ENCODE results near the gene USP49.

Gene USP49

GRCh38 chr6:41744236-41744787, 150.9 kb downstream of the USP49 start:
- H3K9me3 Mint-ChIP-seq: no peaks in the 10 kb centered on the region
- no peaks in the 10 kb centered on the region for H3K36me3 Mint-ChIP-seq
- DNase-seq: no peak
- peaks cover 0 to 2% of the 10 kb centered on the region in 2 donors for H3K4me1 Mint-ChIP-seq
- H3K4me3 Mint-ChIP-seq: no peak overlapping the region
- H3K27ac Mint-ChIP-seq: no peak overlapping the region
- H3K27me3 Mint-ChIP-seq: no peaks in the 10 kb centered on the region
- no peak for ATAC-seq (replicated peaks)

DNA sequence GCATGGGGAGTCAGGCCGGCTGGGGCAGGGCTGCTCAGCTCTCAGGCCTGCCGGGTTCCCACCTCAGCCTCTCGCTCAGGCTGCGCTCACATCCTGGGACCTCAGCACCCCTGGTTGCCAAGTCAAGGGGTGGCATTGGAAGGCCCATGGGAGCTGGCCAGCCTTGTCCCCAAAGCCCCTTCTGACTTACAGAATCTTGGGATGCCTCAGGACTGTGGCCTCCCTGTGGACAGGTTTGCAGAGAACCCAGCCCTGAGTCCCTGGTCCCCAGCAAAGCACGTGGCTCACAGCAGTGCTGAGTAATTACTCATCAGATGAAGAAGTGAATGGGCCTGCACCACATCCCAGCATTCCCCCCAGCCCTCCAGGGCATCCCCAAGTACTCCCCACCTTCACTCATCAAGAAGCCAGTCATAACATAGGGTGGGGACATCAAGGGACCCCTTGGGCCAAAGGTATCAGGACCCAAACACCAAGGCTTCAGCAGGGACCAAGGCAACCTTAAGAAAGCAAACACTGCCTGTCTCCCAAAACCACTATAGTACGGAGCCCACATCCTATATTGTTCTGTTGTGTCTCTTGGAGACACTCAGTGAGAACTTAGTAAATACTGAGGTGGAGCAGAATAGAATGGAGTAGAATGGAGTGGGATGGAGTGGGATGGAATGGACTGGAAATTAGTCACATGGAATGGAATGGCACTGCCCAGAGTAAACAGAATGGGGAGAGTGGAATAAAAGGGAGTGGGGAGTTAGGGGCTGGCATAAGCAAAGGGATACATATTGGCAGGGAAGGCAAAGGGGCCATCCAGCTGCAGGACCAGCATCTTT, 151.6 kb downstream of the USP49 start:
- no peaks in the 10 kb centered on the region for H3K9me3 Mint-ChIP-seq
- ATAC-seq (replicated peaks) (no peak), DNase-seq (no peak)
- no peaks in the 10 kb centered on the region for H3K36me3 Mint-ChIP-seq
- H3K4me3 Mint-ChIP-seq: no peak overlapping the region
- H3K27ac Mint-ChIP-seq: no peak overlapping the region
- H3K4me1 Mint-ChIP-seq: peaks cover 0 to 2% of the 10 kb centered on the region in 2 donors
- no peaks in the 10 kb centered on the region for H3K27me3 Mint-ChIP-seq

- H3K4me1 Mint-ChIP-seq: peaks cover 0 to 2% of the 10 kb centered on the region in 2 donors
- DNase-seq: no peak
- no peak overlapping the region for H3K4me3 Mint-ChIP-seq
- ATAC-seq (replicated peaks): no peak
- H3K27ac Mint-ChIP-seq: no peak overlapping the region
- H3K9me3 Mint-ChIP-seq: no peaks in the 10 kb centered on the region
- H3K27me3 Mint-ChIP-seq: no peaks in the 10 kb centered on the region
- no peaks in the 10 kb centered on the region for H3K36me3 Mint-ChIP-seq
These were observed 153.3 kb downstream of the USP49 start for GRCh38 chr6:41741625-41742490.

- Mint-ChIP-seq H3K36me3 (no peaks in the 10 kb centered on the region), H3K27me3 (no peaks in the 10 kb centered on the region), H3K4me1 (peaks cover 4 to 7% of the 10 kb centered on the region in 2 donors), H3K4me3 (no peak overlapping the region), H3K9me3 (no peaks in the 10 kb centered on the region), H3K27ac (no peak overlapping the region)
- DNase-seq (no peak), ATAC-seq (replicated peaks) (no peak)
These were observed 154.6 kb downstream of the USP49 start for GRCh38 chr6:41740366-41741162.
